ENCODE data around the gene SP9.
"Not testable (repeated sequence)": the region's sequence is repeated elsewhere in the genome, so short reads cannot be mapped to it uniquely, and the experiment has no call there.

SP9 gene

DNA sequence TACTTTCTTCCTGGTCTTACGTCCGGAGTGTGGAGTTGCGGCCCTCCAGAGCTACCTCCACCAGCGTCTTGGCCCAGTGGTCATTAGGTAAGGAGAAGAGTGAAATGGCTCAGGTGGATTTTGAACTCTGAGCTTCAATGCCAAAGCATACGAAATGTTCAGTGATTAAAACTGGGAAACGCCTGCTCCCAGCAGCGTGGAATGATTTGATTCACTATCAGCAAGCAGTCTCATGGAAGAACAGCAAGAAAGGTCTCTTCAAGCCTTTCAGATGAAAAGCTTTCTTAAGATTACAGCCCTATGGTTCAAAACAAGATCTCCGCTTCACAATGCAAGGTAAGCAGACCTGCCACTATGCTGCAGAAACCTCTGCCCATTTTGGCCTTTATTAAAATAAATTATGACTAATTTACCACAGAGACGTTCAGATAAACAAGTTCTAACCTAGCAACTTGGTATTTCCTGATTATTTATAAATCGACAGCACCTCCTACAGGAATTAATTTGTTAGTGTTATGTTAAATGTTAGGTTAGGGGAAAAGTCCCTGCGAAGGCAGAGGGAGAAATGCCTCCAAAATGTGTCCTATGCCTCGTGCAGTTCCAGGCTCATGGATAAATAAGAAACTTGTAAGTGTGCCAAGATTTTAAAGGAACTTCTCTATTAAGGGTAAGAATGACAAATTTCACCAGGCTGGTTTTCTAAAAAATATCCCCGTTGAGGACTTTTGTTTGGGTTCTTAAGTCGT is 10.1 kb downstream of the SP9 start:
- DNase-seq (ENCODE audit: low read depth), result no peak

- no peak for DNase-seq (ENCODE audit: low read depth)
These were observed 15.3 kb downstream of the SP9 start for GRCh38 chr2:174350018-174350417.

DNA sequence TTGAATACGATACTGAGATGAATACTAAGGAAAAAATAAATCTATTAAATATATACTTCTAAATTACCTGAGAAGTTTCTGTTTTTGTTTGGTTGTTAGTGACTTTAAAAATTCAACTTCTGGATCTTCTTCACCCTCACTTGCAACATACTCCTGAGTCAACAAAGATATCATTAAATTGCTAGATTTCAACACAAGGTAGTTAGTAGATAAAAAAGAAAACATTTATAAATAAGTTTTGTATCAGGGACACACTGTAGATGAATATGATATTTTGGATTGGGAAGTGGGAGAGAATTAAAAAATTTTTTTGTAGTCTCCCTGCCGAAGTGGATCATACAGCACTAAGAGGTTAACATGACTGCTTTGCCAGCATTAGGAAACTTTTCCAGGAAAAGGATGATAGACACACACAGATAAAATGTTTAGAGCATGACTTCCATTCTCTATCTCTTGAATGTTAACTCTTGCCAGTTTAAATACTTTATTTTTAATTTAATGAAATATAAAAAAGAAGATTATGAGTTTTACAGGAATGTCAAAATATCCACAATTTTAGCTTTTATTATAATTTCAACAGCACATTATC is 15.9 kb downstream of the SP9 start:
- no peak for DNase-seq (ENCODE audit: low read depth)

- DNase-seq (ENCODE audit: low read depth), result no peak
These were observed 18.2 kb downstream of the SP9 start for GRCh38 chr2:174353004-174353403.

GRCh38 chr2:174356347-174356746 is 21.6 kb downstream of the SP9 start:
- DNase-seq (ENCODE audit: low read depth), result no peak

DNA sequence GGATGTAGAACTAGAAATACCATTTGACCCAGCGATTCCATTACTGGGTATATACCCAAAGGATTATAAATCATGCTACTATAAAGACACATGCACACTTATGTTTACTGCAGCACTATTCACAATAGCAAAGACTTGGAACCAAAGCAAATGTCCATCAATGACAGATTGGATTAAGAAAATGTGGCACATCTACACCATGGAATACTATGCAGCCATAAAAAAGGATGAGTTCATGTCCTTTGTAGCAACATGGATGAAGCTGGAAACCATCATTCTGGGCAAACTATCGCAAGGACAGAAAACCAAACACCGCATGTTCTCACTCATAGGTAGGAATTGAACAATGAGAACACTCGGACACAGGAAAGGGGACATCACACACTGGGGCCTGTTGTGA is 24.9 kb downstream of the SP9 start:
- DNase-seq (ENCODE audit: low read depth), result not testable (repeated sequence)

- no peak for DNase-seq (ENCODE audit: low read depth)
These were observed 28.2 kb downstream of the SP9 start for GRCh38 chr2:174362949-174363348.

- DNase-seq (ENCODE audit: low read depth), result not testable (repeated sequence)
These were observed 28.9 kb downstream of the SP9 start for GRCh38 chr2:174363492-174364225.

DNA sequence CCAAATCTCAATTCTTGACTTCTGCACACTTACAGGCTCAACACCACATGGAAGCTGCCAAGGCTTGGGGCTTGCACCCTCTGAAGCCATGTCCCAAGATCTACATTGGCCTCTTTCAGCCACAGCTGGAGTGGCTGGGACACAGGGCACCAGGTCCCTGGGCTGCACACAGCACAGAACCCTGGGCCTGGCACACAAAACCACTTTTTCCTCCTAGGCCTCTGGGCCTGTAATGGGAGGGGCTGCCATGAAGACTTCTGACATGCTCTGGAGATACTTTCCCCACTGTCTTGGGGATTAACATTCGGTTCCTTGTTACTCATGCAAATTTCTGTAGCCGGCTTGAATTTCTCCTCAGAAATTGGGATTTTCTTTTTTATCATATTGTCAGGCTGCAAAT is 29.9 kb downstream of the SP9 start:
- no peak for DNase-seq (ENCODE audit: low read depth)

- no peak for DNase-seq (ENCODE audit: low read depth)
These were observed 30.8 kb downstream of the SP9 start for GRCh38 chr2:174365571-174365970.

DNA sequence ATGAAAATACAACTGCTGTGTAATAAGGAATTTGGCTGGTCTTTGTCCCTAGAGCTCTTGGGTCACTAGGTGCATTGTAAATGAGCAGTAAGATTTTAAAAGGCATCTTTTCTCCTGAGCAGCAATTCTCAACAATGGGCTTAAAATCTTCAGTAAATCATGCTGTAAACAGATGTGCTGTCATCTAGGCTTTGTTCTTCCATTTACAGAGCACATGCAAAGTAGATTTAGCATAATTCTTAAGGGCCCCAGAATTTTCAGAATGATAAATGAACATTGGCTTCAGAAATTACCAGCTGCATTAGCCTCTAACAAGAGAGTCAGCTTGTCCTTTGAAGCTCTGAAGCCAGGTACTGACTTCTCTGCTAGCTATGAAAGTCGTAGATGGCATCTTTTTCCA is 33.9 kb downstream of the SP9 start:
- DNase-seq (ENCODE audit: low read depth), result no peak

DNA sequence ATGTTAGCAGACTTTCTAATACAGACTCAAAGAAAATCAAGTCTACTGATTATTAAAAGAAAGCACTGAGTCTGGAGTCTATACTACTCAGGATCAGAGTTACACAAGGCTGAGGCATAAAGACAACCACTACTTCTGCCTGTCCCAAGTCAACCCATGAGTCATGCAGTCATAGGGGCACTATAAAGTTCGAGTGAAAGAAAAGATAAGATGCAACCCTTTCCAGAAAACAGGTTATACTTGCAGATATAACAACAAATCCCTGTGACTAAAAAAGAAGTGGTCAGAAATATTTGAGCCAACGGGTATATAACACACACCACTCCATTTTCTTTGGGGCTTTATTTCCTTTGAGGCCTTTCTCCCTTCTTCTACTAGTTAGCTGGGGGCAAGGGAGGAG is 42.2 kb downstream of the SP9 start:
- DNase-seq (ENCODE audit: low read depth), result no peak

GRCh38 chr2:174383796-174384195 is 49.0 kb downstream of the SP9 start:
- no peak for DNase-seq (ENCODE audit: low read depth)

DNA sequence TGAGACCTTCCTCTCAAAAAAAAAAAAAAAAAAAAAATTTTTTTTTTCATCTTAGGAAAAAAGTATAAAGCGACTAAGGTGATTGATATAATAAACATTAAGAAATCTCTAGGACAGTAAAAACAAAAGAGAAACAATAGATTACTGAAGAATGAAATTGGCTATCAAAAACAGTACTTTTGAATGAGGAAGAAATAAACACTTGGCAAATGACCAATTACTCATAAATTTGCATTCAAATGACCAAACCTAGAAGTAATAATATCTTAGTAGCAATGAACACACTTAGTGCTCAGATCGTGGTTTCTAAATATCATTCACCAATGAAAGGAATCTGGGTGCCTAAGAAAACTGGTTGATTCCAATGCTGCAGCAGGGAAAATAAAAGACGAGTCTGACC is 50.4 kb downstream of the SP9 start:
- DNase-seq (ENCODE audit: low read depth), result no peak

All from CMK (cell line).